Fibroblast of lung (primary cell): ENCODE results near the gene UPF1.

Experiments
- EZH2 ChIP-seq: IDR thresholded peaks from 2 replicates; pipeline ENCODE4 v1.5.1; 2012; ENCODE audit warnings: low read length, control low read depth, mild to moderate bottlenecking; ENCODE audit errors: missing control alignments
- TF ChIP-seq, protein P1 (sequence below), 2 donors: IDR thresholded peaks in 1 of 2; conservative IDR thresholded peaks in 1 of 2; 1 replicate in 1 of 2; 2 replicates in 1 of 2; pipeline ENCODE4 v1.5.1; 2011 to 2012; ENCODE audit warnings: low read length in 2 of 2, control low read depth in 1 of 2, inconsistent platforms in 1 of 2, low read depth in 1 of 2, mild to moderate bottlenecking in 1 of 2

GRCh38 chr19:18814063-18814462, 17.7 kb upstream of the UPF1 start:
- TF ChIP-seq, protein P1, sequence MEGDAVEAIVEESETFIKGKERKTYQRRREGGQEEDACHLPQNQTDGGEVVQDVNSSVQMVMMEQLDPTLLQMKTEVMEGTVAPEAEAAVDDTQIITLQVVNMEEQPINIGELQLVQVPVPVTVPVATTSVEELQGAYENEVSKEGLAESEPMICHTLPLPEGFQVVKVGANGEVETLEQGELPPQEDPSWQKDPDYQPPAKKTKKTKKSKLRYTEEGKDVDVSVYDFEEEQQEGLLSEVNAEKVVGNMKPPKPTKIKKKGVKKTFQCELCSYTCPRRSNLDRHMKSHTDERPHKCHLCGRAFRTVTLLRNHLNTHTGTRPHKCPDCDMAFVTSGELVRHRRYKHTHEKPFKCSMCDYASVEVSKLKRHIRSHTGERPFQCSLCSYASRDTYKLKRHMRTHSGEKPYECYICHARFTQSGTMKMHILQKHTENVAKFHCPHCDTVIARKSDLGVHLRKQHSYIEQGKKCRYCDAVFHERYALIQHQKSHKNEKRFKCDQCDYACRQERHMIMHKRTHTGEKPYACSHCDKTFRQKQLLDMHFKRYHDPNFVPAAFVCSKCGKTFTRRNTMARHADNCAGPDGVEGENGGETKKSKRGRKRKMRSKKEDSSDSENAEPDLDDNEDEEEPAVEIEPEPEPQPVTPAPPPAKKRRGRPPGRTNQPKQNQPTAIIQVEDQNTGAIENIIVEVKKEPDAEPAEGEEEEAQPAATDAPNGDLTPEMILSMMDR (conservative IDR thresholded peaks at IDR 0.05 in 1 of 2, IDR thresholded peaks at IDR 0.05 in 1 of 2; ENCODE audit: low read depth in 1 of 2, low read length in 2 of 2) = peak; percentile 9 to 18
- TF ChIP-seq EZH2 = no peak
